ENCODE results near the gene CTDSPL. TPM values are rescaled to one million over a fixed set of nuclear protein-coding genes. Genes with fewer than 3 reads are reported as not detected.

The CTDSPL gene
- total RNA-seq, 1 experiment from 2014 or later = 34.4 TPM

- no peaks in the 10 kb centered on the region for H3K79me2 ChIP-seq (ENCODE audit: insufficient read depth, low read length)
- H3K27ac ChIP-seq (ENCODE audit: low read depth, low read length) = no peak overlapping the region; the same call in 1 of the 2 replicates
- BruUV-seq (replicated peaks) = no TSS peak
- no peaks in the 10 kb centered on the region for H4K20me1 ChIP-seq (ENCODE audit: insufficient read depth)
- no peak overlapping the region for H3K4me2 ChIP-seq (ENCODE audit: low read length)
- no peak overlapping the region for H3K4me3 ChIP-seq (replicated peaks in 1 of 2; ENCODE audit: low read depth in 1 of 2, low read length in 2 of 2)
- H2AFZ ChIP-seq (ENCODE audit: low read depth, low read length, poor library complexity, severe bottlenecking) = no peak overlapping the region
- ATAC-seq (peak; percentile 77), DNase-seq (ENCODE audit: low read depth, low spot score) (peak; percentile 54)
- RAD21 ChIA-PET (ENCODE audit: low non-redundant PET in 1 of 2, low total read pairs in 2 of 2, uncharacterized antibody in 2 of 2, unreplicated experiment in 2 of 2) = no interaction called here
- CTCF ChIA-PET = interaction anchor here (1.1 to 1.6 kb wide), 3 partner anchors 30 to 149 kb away, joined by 3 to 8 read pairs (median 4); no protein-coding TSS in a partner anchor
- H3K9me3 ChIP-seq (ENCODE audit: control insufficient read depth in 1 of 2, insufficient read depth in 1 of 2, low read depth in 1 of 2, low read length in 2 of 2) = no peaks in the 10 kb centered on the region
- H3K36me3 ChIP-seq (ENCODE audit: control insufficient read depth in 1 of 2, insufficient read depth in 2 of 2, low read length in 2 of 2) = no peaks in the 10 kb centered on the region
- no peaks in the 10 kb centered on the region for H3K27me3 ChIP-seq (ENCODE audit: insufficient read depth, low read length)
- H3K4me1 ChIP-seq (ENCODE audit: control insufficient read depth in 1 of 2, insufficient read depth in 2 of 2, low read length in 2 of 2) = peaks cover 0 to 24% of the 10 kb centered on the region in 2 experiments; a peak in 2 of 4 replicates
- H3K9ac ChIP-seq (ENCODE audit: low read length) = no peak overlapping the region
- POLR2A ChIA-PET = no interaction called here
- no peaks in the 10 kb centered on the region for H3K9me2 ChIP-seq (ENCODE audit: insufficient read depth)
- intact Hi-C loops (cut with micrococcal nuclease) = loop anchor here (2.0 kb wide), 1 partner anchor 658 kb away; no protein-coding TSS in a partner anchor
- TF ChIP-seq TCF7L2 (IDR thresholded peaks at IDR 0.05; ENCODE audit: borderline replicate concordance, extremely low read depth, insufficient read depth, insufficient read length) (no peak), POLR2A (IDR thresholded peaks at IDR 0.05; ENCODE audit: borderline replicate concordance, extremely low read depth, insufficient read depth, insufficient read length) (no peak), EZH2 (IDR thresholded peaks at IDR 0.05) (no peak), ZFX (IDR thresholded peaks at IDR 0.05) (no peak), FOSL1 (IDR thresholded peaks at IDR 0.05; ENCODE audit: low read depth) (no peak), CTCF (IDR thresholded peaks at IDR 0.05 in 2 of 3, conservative IDR thresholded peaks at IDR 0.05 in 1 of 3; ENCODE audit: borderline replicate concordance in 1 of 3, insufficient read depth in 1 of 3, low read depth in 2 of 3, low read length in 2 of 3) (peak in 2 of 3 experiments; percentile 77 to 85; a peak in 4 of 6 replicates), YY1 (IDR thresholded peaks at IDR 0.05; ENCODE audit: extremely low read depth, insufficient replicate concordance, low read depth, low read length) (no peak), EZH2phosphoT487 (IDR thresholded peaks at IDR 0.05; ENCODE audit: borderline replicate concordance) (no peak)
Observed at GRCh38 chr3:38004415-38005075, 142.9 kb downstream of the CTDSPL start.

Data from HCT116 (cell line).